HG03457 (cell line): ENCODE results near the gene EGR2.

Source experiments
- ATAC-seq: cut with Tn5 transposase; IDR thresholded peaks from one replicate; pipeline ENCODE4 v1.9.1; 2021; ENCODE audit warnings: moderate number of reproducible peaks; ENCODE audit not compliant: unreplicated experiment

EGR2 gene

GRCh38 chr10:62816331-62817120, at the start of gene EGR2:
Gene EGR2, minus strand, starts transcription at chr10:62816366. Its CDS starts 337 bp downstream, at chr10:62816029.
- peak; percentile 65 for ATAC-seq

GRCh38 chr10:62862447-62862846, 46.3 kb upstream of the EGR2 start:
- ATAC-seq = no peak

DNA sequence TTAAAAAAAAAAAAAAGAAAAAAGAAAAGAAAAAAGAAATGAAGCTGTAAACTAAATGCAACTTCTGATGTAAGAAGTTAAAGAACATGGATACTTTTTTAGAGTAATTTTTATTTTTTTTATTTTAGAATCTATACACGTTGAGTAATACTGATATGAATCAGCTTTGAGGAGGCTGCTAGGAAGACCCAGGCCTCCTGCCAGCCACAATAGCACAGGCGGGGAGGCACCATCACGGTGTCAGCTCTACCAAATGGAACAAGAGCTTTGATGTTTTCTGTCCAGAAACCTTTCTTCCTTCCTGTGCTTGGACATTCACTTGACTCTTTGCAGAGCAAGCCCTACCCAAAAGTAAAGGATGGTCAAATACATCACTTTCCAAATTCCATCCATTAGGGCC, 45.3 kb upstream of the EGR2 start:
- ATAC-seq = no peak

GRCh38 chr10:62860946-62861345, 44.8 kb upstream of the EGR2 start:
- ATAC-seq = no peak

- no peak for ATAC-seq
These were observed 42.2 kb upstream of the EGR2 start for GRCh38 chr10:62858364-62858763.

GRCh38 chr10:62856021-62856420, 39.9 kb upstream of the EGR2 start:
- no peak for ATAC-seq

- ATAC-seq = no peak
These were observed 37.5 kb upstream of the EGR2 start for GRCh38 chr10:62853710-62854109.

DNA sequence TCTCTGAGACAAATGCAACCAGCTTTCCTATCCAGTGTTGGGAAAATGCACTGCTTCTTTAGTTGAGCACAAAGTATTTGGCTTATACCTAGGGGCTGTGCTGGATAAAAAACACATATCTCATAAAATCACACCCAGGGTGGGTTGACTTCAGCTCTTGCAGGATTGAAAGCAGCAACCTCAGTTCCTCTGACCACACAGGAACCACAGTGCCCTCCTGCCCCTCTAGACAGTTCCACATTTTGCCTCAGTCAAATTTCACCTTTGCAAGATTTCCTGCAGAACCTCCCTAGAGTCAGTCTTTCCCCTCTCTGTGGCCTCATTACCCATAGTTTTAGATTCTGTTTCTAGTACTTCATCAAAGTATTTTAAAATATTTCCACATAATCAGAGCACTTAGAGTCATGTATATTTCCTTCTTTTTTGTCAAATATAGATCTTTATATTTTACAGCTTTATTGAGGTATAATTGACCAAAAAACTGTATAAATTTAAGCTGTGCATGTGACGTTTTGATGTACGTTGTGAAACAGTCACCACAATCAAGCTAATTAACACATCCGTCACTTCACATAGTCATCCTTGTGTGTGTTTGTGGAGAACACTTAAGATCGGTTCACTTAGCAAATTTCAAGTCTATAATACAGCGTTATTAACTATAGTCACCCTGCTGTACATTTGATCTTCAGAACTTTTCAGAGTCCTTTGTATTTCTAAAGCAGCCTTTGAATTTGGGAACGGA, 37.0 kb upstream of the EGR2 start:
- peak; percentile 80 for ATAC-seq

DNA sequence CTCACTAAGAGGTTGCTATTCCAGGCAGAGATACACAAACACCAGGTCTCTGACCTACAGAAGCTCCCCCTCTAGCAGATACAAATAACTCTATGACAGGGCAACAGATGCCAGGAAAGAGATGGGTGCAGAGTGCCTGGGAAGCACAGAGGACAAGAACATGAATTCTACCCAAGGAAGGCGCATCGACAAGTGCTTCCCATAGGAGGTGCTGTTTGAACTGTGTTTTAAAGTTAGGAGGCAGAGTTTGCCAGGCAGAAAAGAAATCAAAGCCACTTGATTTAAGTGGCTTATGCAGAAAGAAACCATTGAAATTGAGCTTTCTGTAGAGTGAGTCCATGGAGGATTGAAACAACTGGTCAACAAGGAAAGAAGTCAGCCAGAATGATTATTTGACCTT, 35.3 kb upstream of the EGR2 start:
- ATAC-seq = no peak

DNA sequence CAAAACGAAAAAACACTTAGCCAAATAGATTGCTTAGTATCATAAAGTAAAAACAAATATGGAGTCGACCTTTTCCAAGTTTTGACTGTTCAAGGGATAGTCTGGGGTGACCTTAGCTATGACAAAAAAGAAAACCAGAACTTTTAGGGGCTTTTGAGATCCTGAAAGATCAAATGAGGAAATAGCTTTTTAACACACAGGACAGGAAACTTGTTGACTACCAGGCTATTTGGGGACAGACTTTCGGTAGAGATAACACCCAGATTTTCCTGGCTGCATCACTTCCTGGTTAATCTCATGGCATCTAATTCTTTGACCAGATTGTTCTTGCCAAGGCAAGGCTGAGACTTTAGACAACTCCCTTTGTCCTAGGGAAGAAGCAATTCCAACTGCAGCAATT, 34.5 kb upstream of the EGR2 start:
- ATAC-seq = no peak

DNA sequence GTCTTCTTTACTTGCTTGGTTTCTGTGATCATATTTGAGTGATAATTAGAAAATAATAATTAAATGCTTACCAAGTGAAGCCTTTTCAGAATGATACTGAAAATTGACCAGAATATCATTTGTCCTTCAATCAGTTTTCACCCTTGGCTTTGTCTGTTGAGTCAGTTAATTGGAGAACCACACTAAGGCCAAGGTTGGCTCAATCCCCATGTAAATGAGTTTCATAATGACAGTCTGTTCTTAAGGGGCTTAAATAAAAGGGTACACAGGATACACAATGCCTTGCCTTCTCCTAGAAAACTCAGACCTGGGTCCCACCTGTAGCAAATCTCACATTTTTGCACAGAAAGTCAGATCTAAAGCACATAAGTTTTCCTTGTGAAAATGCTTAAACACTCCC, 31.3 kb upstream of the EGR2 start:
- ATAC-seq = no peak

DNA sequence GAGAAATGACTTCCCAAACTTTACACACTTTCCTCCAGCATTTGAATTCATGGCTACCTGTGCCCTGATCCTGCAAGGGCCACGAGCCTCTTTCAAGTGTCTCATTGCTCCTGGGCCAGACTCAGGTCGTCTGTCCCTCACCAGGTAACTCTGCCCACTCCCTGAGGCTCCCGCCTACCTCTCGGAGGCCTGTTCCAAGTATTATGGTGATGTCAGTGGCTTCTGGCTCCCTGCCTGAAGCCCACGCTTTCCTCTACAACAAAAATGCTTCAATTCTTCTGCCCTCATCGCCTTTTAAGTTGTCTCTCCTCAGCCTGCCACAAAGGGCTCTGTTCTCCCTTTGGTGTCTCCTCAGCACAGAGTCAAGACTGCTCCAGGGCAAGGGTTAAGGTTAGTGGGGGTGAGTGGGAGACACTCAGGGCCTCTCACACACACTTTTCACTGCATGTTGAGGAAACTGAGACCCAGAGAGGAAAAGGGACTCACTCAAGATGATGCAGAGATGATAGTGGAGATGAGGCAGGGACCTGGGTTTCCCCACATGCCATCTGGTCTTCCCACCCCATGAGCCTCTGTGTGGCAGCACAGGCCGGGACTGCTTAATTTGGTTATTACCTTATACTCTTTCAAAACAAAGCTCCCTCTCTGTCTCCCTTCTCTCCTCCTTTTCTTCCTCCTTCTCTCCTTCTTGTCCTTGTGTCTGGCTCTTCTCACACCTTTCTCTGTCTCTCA, 28.3 kb upstream of the EGR2 start:
- ATAC-seq = no peak

DNA sequence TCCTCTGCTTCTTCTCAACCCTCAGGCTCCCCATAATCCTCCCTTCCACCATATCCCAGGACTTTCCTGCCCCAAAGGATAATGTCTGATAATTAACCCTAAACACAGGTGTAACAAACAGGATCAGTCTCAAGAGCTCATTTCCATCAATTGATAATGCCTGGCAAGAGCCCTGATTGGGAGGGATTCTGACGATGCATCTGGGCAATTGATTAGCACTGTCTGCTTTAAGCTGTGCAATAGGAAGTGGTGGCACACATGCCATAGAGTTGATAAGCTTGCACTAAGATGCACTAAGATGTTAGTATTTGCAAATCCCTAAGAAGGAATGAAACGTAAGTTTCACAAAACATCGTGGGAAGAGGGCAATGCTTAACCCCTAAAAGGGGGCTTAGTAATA, 27.4 kb upstream of the EGR2 start:
- ATAC-seq = no peak

GRCh38 chr10:62842983-62843382, 26.8 kb upstream of the EGR2 start:
- no peak for ATAC-seq

GRCh38 chr10:62839590-62839989, 23.4 kb upstream of the EGR2 start:
- ATAC-seq = no peak

- no peak for ATAC-seq
These were observed 15.2 kb upstream of the EGR2 start for GRCh38 chr10:62831346-62831745.

DNA sequence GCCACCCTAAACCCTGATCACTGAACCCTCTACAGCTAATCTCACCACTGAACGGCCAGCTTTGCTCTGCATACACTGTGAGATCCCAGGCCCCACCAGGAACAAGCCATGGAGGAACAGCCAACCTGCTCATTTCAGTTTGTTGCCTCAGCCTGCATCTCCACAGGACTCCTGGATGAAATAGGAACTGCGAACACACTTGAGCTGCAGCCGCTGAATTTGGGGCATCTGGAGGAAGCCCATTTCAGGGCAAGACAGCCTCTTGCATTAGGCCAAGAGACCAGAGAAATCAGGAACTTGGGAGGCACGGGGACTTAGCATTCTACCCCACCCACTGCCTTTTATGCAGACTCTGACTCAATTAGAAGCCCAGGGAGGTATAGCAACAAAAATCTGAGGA, 14.5 kb upstream of the EGR2 start:
- ATAC-seq = no peak

GRCh38 chr10:62829622-62830021, 13.5 kb upstream of the EGR2 start:
- ATAC-seq = no peak

GRCh38 chr10:62826273-62826672, 10.1 kb upstream of the EGR2 start:
- ATAC-seq = no peak

- no peak for ATAC-seq
These were observed 4.4 kb upstream of the EGR2 start for GRCh38 chr10:62820586-62820985.

- no peak for ATAC-seq
These were observed 3.2 kb upstream of the EGR2 start for GRCh38 chr10:62819141-62819920.
